Dedifferentiated amniotic fluid mesenchymal stem cell (primary cell): Measurements from ENCODE around the gene CPN2.

Experiments
- DNase-seq: peaks from one replicate; pipeline ENCODE4 v3.0.0-alpha.2; 2016; ENCODE audit errors: extremely low spot score

The CPN2 gene

GRCh38 chr3:194328053-194328657, 23.0 kb downstream of the CPN2 start:
- DNase-seq: no peak

- DNase-seq: no peak
Observed at GRCh38 chr3:194327218-194328052, 23.7 kb downstream of the CPN2 start.

GRCh38 chr3:194326968-194327217, 24.2 kb downstream of the CPN2 start:
- no peak for DNase-seq

- DNase-seq: no peak
Observed at GRCh38 chr3:194326192-194326967, 24.7 kb downstream of the CPN2 start.

GRCh38 chr3:194325424-194326153, 25.5 kb downstream of the CPN2 start:
- DNase-seq: no peak

GRCh38 chr3:194324823-194325327, 26.3 kb downstream of the CPN2 start:
- DNase-seq: no peak

GRCh38 chr3:194323785-194324735, 27.1 kb downstream of the CPN2 start:
- no peak for DNase-seq

GRCh38 chr3:194322678-194323211, 28.4 kb downstream of the CPN2 start:
- no peak for DNase-seq

- no peak for DNase-seq
Observed at GRCh38 chr3:194321693-194322640, 29.2 kb downstream of the CPN2 start.

- no peak for DNase-seq
Observed at GRCh38 chr3:194320744-194321243, 30.3 kb downstream of the CPN2 start.

- DNase-seq: no peak
Observed at GRCh38 chr3:194320100-194320499, 31.0 kb downstream of the CPN2 start.

GRCh38 chr3:194318511-194319161, 32.5 kb downstream of the CPN2 start:
- DNase-seq: no peak

- no peak for DNase-seq
Observed at GRCh38 chr3:194316918-194317317, 34.2 kb downstream of the CPN2 start.

- no peak for DNase-seq
Observed at GRCh38 chr3:194315965-194316361, 35.2 kb downstream of the CPN2 start.

- peak; percentile 55 for DNase-seq
Observed at GRCh38 chr3:194315088-194315964, 35.8 kb downstream of the CPN2 start.

GRCh38 chr3:194314388-194315068, 36.6 kb downstream of the CPN2 start:
- no peak for DNase-seq
